HG03097 (cell line): ENCODE measurements around the gene ERV3-1.
"Not testable (repeated sequence)": the region's sequence is repeated elsewhere in the genome, so short reads cannot be mapped to it uniquely, and the experiment has no call there.

Experiments
- ATAC-seq: cut with Tn5 transposase; IDR thresholded peaks from one replicate; pipeline ENCODE4 v1.9.1; 2021; ENCODE audit not compliant: unreplicated experiment, low FRiP score

The ERV3-1 gene

DNA sequence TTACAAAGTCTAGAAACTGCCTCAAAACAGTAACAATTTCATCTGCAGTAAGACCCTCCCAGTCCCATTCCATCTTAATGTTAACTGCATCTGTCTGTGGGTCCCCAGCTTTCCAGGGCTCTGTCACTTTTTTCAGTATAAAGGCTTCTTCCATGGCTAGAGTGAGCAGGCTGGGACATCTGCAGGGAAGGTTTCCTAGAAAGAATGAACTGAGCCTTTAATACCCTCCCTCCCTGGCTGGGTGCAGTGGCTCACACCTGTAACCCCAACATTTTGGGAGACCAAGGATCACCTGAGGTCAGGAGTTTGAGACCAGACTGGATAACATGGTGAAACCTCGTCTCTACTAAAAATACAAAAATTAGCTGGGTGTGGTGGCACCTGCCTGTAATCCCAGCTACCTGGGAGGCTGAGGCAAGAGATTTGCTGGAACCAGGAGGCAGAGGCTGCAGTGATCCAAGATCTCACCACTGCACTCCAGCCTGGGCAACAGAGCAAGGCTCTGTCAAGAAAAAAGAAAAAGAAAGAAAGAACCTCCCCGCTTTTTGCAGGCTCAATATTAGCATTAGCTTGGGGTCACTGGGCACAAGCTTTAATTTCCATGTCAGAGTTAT lies 3.4 kb downstream of the ERV3-1 start:
- no peak for ATAC-seq

DNA sequence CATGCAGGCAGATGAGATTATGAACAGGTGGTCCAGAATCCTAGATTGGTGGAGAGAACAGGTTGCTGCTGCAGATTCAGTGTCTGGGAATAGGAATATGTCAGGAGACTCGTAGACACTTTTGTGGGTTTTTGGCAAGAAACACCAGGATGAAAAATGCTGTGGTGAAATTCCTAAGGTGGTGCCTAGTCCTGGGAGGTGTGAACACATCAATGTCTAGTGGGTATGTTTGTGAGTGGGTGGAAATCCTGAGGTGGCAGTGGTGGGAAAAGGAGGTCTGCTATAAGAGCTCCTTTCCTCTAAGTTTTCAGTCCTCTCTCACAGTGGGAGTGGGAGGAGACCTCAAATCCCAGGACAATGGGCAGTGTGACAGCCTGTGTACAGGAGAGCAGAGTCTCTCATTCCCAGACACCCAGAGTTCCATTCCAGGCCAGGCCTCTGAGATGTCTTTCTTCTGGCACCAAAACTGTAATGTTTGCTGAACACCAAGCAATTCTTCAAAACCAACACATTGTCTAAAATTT lies 5.1 kb downstream of the ERV3-1 start:
- ATAC-seq: no peak

DNA sequence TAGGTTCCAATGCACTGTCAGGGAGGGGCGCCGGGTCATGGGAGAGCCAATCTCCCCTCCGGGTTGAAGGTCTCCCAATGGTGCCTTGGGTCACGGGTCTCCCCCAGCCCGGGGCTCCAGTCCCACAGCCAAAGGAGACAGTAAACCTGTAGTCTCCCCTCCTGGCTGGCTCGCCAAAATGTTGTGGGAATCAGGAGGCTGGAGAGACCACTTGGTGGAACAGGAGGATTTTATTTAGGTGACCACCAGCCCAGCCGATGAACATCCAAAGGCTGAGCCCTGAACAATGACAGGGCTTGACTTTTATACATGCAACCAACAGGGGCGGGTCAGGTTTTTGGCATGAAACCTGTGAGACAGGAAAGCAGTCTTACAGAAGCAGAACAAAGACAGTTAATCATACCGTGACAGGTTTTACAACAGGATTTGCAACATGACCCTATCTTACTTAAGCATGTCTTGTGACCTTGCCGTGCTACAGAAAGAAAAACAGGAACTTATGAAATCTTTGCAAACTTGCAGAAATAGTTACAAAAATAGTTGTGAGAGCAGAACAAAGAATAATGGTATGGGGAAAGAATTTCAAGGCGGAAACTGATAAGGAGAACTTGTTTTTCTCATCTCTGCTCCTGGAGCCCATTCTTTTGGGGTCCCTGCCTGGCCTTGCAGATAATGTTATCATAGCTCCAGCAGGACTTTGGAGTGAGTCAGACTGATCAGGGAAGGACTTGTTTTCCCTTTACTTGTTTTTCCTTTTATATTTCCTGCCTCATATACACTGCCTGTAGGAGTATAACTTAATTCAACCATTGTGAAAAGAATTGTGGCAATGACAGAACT lies 7.1 kb downstream of the ERV3-1 start:
- no peak for ATAC-seq

DNA sequence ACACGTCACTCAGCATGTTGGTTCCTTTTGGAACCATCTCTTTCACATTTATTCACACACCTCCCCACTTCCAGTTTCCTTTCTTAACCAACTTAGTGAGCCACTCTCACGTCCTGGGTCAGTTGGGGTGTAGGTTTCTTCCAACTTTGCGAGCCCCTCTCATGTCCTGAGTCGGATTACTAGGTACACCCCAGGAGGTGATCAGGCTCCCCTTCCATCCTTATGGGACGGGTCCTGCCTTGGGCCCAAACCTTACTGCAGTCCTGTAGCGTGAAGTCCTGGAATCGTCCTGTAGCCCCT lies 7.7 kb downstream of the ERV3-1 start:
- ATAC-seq: no peak

DNA sequence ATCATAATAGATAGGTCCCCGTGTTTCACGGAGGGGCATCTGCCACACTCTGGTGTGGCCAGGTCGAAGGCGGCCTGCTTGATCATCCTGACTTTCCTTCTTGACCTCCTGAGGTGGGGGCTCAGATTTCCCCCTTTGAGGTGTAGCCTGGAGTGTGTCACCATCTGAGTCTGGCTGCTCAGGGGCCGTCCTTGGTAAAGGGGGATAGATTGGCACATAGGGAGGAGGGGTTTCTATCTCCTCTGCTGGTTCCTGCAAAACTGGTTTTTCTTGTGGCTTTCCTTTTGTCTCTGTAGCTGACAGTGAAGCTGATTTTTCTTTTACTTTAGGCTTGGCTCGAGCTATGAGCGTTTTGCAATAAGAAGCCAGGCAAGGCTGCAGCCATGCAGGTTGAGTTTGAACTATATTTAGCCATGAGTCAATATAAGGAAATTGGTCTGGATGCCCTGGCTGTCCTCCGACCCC lies 8.5 kb downstream of the ERV3-1 start:
- ATAC-seq: no peak

DNA sequence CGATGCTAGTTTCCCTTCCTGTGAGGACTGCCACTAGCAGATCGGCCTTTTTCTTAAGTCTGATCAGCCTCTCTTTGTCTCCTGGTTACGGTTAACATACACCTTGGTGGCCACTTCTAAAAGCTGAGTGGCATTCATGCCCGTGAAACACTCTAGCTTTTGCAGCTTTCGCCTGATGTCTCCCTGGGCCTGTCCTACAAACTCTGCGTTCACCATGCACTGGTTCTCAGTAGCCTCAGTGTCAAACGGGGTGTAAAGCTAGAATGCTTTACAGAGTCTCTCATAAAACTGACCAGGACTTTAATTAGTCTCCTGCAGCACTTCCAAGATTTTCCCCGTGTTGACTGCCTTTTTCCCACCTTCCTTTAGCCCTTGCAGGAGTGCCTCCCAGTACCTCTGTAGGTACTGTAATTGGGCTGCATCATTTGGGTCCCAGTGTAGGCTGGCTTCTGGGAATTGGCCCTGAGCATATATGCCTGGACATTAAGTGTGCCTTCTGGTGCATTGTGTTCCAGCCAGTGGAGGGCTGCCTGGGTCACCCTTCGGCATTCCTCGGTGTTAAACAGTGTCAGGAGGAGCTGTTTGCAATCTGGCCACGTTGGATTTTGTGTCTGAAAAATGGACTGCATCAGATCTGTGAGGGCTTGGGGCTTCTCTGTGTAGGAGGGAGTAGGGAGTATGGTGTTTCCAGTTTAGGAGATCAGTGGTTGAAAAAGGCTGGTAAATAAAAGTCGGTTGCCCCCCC lies 9.2 kb downstream of the ERV3-1 start:
- ATAC-seq: no peak

DNA sequence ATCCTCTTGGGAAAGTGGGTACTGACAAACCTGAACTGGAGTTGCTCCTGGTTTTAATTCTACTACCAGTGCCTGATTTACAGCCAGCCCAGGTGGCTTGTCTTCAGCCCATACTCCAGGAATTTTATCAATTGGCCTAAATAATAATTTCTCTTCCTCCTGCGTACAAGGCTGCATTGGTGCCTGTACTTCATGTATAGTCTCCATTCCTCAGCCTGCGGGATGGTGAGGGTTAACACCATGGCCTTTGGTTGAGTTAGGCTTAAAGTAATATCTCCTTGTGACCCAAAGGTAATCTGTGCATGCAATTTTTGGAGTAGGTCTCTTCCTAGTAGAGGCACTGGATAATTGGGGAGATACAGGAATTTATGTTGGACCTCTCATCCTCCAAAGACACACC lies 10.2 kb downstream of the ERV3-1 start:
- ATAC-seq: no peak

DNA sequence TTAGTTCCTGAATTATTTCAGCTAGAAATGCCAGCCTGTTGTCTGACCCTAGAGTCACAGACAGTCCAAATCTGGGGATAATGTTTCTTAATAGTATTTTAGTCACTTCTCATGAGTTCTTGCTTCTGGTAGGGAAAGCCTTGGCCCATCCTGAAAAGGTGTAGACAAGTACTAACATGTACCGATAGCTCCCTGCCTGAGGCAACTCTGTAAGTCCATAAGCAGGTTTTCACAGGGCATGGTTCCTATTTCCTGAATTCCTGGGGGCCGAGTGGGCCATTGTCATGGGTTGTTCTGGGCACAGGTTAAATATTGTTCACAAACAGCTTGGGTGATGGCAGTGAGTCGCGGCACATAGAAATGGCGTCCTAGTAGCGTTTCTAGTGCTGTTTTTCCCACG lies 12.6 kb downstream of the ERV3-1 start:
- no peak for ATAC-seq

DNA sequence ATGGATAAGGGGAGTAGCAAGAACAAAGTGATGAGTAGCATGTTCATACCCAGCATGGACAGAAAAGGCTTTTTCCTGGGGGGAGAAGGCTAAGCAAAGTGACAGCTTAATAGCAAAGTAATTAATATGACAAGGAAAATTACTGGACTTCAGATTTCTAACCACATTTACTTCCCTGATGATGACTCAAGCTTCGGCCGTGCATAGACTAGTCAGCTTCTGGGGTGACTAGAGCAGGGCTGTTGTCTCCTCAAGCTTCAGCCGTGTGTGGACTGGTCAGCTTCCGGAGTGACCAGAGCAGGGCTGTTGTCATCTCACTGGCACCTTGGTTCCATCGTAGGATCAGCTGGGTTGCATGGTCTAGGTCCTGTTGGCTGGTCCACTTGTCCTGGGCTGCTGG lies 13.5 kb downstream of the ERV3-1 start:
- ATAC-seq: no peak

DNA sequence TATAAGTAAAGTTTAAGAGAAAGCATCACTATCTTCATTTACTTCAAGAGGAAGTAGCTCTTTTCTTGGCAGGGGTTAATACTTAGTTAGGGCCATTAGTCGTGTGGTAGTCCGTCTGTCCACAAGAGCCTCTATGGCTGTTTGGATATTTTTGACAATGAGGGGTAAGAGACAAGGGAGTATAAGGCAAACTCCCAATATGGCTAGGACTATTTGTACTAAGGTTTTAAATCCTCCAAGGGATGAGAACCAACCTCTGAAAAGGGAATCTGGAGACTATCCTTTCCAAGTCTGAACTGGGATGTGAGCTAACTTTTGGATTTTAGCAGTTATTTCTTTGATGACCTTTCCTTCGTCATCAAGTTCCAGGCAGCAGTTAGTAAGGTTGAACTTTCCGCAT lies 15.6 kb downstream of the ERV3-1 start, which contains the start of gene ZNF117:
ZNF117 (minus strand) TSS at position 101 of the 400 bp plus-strand sequence.
- no peak for ATAC-seq

DNA sequence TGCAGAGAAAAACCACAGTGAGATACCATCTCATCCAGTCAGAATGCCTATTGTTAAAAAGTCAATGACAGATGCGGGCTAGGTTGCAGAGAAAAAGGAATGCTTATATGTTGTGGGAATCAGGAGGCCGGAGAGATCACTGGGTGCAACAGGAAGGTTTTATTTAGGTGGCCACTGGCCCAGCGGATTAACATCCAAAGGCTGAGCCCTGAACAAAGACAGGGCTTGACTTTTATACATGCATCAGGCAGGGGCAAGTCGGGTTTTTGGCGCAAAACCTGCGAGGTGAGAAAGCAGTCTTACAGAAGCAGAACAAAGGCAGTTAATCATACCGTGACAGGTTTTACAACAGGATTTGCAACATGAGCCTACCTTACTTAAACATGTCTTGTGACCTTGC lies 16.3 kb downstream of the ERV3-1 start:
- no peak for ATAC-seq

DNA sequence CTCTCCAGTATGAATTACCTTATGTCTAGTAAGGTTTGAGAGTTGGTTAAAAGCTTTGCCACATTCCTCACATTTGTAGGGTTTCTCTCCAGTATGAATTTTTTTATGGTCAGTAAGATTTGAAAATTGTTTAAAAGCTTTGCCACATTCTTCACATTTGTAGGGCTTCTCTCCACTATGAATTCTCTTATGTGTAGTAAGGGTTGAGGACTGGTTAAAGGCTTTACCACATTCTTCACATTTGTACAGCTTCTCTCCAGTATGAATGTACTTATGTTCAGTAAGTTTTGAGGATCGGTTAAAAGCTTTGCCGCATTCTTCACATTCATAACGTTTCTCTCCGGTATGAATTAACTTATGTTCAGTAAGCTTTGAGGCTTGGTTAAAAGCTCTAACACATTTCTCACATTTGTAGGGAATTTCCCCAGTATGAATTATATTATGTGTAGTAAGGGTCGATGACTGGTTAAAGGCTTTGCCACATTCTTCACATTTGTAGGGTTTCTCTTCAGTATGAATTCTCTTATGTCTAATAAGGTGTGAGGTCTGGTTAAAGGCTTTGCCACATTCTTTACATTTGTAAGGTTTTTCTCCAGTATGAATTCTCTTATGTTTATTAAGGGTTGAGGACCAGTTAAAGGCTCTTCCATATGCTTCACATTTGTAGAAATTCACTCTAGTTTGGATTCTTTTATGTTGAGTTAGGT lies 27.8 kb downstream of the ERV3-1 start:
- no peak for ATAC-seq

DNA sequence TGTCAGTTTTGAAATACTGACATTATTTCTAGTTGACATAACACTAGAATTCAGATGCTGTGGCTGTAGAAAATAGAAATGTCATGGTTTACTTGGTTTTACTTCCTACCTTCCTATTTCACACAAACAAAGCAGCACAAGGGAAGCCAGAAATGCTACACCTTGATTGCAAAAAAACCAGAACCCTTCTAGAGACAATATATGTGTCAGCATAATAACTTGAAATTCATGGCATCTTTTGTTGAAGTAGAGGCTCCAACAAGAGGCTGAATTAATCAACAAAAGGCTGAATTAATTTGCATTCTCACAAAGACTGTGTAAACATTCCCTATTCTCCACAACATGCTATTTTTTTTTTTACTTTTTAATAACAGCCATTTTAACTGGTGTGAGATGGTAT lies 40.9 kb downstream of the ERV3-1 start:
- no peak for ATAC-seq

DNA sequence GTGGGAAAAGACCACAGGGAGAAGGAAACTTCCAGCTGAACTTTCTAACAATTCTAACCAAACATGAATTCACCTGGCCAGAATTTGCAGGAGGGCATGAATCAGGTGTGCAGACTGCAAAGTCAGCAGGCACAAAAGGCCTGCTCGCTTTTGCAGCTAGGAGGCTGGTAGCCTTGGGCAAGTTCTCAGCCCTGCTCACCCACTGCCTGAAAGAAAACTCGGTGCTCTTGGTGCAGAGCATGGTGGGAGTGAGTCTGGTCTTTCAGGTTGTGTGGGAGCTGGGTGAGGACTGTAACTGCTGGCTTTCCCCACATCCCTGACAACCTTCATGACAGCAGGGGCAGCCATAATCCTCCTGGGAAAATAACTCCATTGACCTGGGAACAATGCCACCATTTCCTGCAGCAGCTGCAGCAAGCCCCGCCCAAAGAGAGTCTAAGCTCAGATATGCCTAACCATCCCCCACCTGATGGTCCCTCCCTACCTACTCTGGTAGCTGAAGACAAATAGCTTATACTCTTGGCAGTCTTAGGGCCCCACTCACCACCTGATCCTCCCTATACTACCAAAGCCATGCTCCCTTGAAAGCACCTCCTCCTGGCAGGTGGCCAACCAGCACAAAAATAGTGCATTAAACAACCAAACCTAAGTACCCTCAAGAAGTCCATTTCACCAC lies 47.3 kb downstream of the ERV3-1 start:
- ATAC-seq: no peak

DNA sequence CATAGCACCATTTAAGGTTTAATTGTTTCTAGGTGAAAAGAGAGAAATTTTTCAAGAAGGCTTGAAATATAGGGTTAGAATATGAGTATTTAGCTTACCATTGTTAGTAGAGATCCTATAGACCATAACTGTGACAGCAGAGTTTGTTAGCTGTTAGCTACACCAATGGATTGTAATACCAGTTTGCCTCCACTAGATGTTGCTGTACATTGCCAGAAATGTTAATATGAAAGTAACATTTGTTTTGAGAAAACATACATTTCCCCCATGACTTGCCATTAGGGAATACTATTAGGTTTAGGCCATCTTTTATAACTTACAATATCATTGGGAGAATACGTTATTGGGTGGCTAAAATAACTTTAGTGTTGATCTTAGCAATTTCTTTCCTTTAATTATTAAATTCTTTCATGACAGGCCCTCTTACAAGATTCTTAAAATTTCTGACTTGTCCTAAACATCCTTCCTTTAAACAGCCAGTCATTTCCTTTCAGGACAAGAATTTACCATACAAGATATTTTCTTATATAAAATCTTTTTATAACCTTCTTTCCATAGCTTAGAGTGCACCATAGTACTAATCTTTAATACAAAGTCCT lies 55.1 kb downstream of the ERV3-1 start:
- ATAC-seq: no peak

DNA sequence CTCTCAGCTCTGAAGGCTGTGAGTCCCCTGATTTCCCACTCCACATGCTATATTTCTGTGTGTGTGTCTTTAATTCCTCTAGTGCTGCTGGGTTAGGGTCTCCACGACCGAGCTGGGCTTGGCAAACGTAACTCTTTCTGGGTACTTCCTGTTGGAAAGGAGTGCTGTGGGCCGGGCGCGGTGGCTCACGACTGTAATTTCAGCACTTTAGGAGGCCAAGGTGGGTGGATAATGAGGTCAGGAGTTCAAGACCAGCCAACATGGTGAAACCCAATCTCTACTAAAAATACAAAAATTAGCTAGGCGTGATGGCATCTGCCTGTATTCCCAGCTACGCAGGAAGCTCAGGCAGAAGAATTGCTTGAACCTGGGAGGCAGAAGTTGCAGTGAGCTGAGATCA lies 55.8 kb downstream of the ERV3-1 start:
- ATAC-seq: not testable (repeated sequence)

DNA sequence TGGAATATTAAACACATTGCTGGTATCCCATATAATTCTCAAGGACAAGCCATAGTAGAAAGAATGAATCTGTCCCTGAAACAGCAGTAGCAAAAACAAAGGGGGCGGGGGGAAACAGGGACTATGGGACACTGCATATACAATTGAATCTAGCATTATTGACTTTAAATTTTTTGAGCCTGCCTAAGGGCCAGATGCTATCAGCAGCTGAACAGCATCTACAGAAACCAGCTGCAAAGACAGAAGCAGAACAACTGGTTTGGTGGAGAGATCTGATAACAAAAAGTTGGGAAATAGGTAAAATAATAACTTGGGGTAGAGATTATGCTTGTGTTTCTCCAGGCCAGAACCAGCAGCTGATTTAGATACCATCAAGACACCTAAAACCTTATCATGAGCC lies 57.7 kb downstream of the ERV3-1 start:
- not testable (repeated sequence) for ATAC-seq

DNA sequence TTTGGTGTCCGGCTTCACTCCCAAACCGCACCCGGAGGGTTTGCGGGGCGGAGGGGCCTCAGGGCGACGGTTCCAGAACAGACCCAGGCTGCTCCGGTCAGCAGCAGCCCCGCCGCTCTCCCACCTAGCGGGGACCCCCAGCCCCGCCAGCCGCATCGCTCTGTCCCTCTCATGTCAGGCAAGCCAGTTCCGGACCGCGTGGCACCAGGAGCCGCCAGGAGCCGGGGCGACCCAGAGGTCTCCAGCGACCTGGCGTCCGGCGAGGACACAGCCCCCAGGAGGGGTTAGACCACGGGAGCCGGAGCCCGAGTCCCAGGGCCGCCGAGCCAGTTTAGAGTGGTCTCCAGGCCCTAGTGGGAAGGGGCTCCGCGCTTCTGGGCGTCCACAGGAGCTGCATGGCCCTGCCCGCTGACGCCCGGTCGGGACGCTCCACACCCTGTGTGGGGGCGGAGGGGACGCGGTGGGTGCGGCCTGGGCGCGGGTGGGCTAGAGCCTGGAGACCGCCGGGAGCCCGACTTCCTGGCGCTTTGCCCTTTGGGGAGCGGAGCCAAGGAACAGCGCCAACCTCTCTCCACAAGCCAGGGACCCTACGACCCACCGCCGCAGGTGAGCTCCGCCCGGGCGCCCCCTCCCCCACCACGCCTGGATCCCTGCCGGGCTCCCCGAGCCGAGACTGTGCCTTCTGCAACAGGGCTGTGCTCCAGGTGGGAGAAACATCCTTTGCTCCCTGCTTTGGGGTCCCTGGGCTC lies 59.1 kb downstream of the ERV3-1 start:
- no peak for ATAC-seq

DNA sequence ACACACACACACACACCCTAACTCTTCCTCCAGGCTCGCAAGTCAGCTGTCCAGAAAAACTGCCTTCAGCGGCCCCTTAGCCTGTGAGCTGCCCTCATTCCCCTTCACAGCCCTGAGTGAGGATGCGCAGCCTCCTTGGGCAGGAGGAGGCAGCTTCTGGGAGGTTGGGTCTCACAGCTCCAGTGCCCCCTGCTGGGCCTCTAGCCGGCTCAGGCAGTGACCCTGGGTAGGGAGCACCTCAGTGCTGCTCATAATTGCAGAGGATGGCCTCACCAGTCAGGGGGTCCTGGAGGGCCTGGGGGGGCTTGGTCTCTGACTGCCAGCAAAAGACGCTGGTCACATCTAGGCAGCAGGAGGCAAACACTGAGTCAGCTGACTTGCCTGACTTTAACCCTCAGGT lies 59.7 kb downstream of the ERV3-1 start:
- ATAC-seq: no peak
